Jurkat, Clone E6-1 (cell line): Measurements from ENCODE around the gene ITPRIP.

Experiments used
- DNase-seq: peaks from one replicate; pipeline ENCODE4 v3.0.0-alpha.2; 2011; ENCODE audit warnings: low read depth, low spot score
- H3K4me3 ChIP-seq: 2 replicates; pipeline ENCODE4 v1.5.1; 2011; ENCODE audit warnings: mild to moderate bottlenecking, low read length, control low read depth, moderate library complexity

The ITPRIP gene

DNA sequence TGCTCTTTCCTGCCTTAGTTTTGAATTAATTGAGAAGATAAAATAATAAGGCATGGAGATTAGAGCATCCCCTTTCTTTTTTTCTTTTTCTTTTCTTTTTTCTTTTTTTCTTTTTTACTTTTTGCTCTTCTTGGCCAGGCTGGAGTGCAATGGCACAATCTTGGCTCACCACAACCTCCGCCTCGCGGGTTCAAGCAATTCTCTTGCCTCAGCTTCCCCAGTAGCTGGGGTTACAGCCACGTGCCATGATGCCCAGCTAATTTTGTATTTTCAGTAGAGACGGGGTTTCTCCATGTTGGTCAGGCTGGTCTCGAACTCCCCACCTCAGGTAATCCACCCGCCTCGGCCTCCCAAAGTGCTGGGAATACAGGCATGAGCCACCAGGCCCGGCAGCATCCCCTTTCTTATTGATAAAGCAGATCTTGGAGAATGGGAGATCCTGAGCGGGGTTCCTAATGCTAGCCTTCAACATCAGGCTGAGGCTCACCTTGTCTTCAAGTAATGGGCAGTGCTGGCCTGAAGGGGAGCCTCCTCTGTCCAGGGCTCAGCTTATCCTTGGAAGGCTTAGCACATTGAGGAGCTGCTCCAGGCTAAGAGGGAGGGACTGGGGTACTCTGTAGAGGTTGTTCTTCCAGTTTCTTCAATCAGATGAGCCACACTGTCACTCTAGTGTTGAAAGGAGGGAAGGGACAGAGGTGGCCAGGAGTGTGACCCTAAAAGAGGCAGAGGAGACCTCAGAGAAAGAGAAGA lies 41.4 kb downstream of the ITPRIP start:
- no peak overlapping the region for H3K4me3 ChIP-seq
- DNase-seq, result no peak

DNA sequence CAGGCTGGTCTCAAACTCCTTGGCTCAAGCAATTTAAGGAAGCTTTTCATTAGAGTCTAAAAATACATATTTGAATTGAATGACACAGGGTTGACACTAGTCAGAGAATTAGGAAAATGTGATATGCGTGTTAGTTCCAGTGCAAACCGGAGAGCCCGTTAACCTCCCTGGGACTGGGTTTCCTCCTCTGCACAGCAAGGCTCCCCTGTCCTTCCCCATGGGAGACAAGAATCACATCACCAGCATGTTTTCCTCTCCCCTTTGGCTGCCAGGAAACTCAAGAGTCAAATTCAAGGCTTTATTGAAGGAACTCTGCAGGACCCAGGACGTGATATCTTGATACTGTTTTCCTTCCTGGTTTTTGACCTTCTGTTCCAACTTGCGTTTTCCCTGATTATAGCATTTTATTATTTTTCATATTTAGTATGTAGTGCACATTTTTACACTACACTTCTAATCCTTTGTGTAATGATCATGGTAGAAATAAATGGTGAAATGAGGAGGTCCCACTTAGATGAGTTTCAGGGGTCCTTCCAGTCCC lies 44.4 kb downstream of the ITPRIP start:
- no peak overlapping the region for H3K4me3 ChIP-seq
- DNase-seq, result no peak

GRCh38 chr10:104293011-104293410 lies 45.3 kb downstream of the ITPRIP start:
- H3K4me3 ChIP-seq, result no peak overlapping the region
- DNase-seq, result no peak

DNA sequence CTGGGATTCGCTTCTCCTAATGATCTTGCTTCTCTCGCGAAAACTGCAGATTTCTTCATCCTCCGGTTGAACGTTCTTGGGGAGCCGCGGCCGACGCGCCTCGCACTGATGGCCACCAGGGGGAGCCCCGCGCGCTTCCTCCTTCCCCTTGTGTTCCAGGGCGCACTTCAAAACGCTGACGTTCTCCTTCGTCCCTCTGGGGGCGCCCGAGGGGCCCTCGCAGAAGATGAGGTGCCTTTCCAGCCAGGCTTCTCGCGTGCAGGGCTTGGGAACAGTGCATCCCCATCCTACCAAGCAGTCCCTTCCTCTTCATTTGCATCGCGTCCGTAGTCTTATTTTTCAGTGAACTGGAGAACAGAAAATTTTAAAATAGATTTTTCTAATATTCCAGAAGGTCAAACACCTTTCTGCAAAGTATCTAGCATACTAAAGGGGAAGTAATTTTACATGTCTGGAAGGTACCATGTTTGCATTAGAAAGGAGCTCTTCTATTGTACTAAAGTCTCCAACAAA lies 46.8 kb downstream of the ITPRIP start:
- DNase-seq, result peak; percentile 73
- no peak overlapping the region for H3K4me3 ChIP-seq

DNA sequence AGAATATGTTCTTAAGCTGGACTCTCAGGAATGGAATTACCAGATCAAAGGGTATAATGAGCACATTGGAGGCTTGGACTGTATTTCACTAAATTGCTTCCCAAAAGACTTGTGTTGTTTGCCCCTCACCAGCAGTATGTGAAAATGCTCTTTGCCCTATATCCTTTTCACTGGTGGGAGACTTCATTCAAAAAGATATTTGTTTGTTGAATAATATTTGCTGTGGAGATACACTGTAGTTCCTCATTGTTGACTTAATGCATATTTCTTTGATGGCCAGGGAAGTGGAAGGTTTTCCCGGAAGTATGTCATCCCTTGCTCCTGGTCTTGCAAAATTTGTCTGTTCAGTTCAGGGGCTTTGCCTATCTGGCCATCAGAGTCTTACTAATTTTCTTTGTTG lies 49.9 kb downstream of the ITPRIP start:
- H3K4me3 ChIP-seq, result no peak overlapping the region
- no peak for DNase-seq

GRCh38 chr10:104286939-104287338 lies 51.3 kb downstream of the ITPRIP start:
- DNase-seq, result no peak
- H3K4me3 ChIP-seq, result no peak overlapping the region

DNA sequence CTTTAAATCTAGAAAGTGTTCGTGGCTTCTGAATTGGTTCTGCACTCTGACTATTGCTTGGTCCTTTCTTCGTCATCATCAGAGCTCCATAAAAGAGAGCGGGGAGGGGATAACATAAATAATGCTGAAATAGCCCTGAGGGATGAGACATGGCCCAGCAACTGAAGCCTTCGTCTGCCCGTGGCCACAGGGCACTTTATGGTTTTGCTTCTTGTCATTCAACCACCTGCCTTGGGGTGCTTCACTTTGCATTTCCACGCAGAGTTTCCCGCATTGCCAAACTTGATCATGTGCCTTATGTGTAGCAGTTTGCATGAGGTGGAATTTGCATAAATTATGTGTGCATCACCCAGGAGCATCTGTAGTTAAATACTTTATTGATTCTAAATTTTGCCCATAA lies 53.4 kb downstream of the ITPRIP start:
- DNase-seq, result no peak
- H3K4me3 ChIP-seq, result no peak overlapping the region

DNA sequence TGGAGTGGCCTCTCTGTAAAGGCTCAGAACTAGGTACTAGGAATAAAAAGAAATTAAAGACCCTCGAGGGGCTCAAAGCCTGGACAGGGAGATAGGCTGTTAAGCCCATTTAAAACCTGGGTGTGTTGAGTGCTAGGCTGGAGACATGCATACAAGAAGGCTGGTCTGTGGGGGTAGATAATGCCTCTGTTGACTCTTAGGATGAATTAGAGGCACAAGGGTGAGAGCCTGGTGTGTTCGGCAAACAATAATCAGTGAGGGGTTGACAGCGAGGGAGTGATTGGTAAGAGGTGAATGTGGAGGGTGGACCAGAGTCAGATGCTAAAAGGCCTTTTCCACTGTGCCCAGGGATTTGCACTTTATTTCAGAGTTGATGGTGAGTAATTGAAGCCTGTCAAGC lies 56.6 kb downstream of the ITPRIP start:
- DNase-seq, result no peak
- no peak overlapping the region for H3K4me3 ChIP-seq

DNA sequence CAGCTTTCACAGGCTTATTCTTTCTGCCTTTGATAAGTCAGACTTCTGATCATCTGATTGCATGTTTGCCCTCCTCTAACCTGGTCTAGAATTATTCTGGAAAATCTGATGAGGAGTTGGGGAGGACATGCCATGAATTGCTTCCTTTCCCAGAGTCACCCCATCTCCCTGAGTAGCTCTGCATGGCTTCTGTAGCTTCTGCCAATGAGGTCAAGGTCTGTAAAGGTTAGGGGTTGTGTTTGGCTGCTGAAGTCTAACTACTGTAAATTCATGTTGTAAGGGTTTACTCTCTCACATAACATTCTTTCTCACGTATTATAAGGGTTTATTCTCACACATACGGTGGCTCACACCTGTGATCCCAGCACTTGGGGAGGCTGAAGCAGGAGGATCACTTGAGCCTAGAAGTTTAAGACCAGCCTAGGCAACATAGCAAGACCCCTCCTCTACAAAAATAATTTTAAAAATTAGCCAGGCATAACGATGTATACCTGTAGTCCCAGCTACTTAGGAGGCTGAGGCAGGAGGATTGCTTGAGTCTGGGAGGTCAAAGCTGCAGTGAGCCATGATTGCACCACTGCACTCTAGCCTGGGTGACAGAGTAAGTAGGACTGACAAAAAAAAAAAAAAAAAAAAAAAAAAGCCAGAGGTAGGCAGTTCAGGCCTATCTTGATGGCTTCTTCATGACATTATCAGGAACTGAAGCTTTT lies 58.6 kb downstream of the ITPRIP start:
- no peak for DNase-seq
- no peak overlapping the region for H3K4me3 ChIP-seq

GRCh38 chr10:104277785-104278184 lies 60.5 kb downstream of the ITPRIP start:
- H3K4me3 ChIP-seq, result no peak overlapping the region
- no peak for DNase-seq

DNA sequence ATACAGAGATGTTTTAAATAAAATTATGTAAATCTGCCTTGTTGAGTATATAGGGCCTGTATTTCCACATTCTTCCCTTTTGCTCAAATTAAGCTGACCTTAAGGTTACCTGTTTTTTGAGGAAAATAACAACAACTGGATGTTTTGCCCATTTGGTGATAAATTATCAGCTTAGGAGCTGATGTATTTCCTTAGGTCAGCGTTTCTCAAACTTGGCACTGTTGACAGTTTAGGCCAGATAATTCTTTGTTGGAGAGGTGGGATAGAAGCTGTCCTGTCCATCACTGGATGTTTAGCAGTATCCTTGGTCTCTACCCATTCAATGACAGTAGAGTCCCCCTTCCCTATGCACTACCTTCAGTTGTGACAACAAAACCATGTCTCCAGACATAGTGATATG lies 62.1 kb downstream of the ITPRIP start:
- no peak for DNase-seq
- H3K4me3 ChIP-seq, result no peak overlapping the region

GRCh38 chr10:104274762-104275721 lies 63.2 kb downstream of the ITPRIP start:
- no peak overlapping the region for H3K4me3 ChIP-seq
- DNase-seq, result no peak

DNA sequence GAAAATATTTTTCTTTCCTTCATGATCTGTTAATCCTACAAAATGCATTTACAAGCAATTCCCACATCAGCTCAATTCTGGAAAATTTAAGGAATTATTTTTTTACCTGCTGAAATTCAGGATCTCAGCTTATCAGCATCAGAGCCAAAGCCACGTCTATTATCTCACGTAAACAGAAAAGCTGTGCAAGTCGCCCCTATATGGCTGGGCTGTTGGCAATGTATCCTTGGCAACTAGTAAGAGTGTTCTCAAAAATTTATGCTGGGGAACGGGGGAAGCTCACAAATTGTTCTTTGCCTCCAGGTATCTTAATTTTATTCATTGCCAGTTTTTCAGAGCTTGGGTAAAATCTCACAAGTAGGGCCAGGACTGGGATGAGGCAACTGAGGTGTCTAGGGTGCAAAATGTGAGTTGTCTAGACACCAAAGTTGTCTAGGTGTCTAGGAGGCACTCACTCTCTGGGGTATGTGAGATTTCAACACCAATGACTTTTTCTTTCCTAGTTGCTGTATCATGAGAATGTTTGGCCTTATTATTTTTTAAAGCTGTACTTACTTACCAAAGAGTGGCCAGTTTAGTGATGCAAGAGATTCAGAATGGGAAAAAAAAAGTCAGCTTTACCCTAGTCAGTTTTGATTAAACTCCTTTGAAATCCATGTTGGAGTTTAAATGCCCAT lies 64.2 kb downstream of the ITPRIP start:
- no peak for DNase-seq
- no peak overlapping the region for H3K4me3 ChIP-seq

- no peak for DNase-seq
- no peak overlapping the region for H3K4me3 ChIP-seq
Observed at GRCh38 chr10:104273286-104273685, 65.0 kb downstream of the ITPRIP start.

GRCh38 chr10:104268713-104269645 lies 69.3 kb downstream of the ITPRIP start, which contains the start of gene GSTO2:
TSS of gene GSTO2 (plus strand) at chr10:104269184. CDS start at chr10:104274916, 5,732 bp downstream.
- H3K4me3 ChIP-seq, result peak within 1 kb of the TSS; percentile 86
- DNase-seq, result peak; percentile 98

DNA sequence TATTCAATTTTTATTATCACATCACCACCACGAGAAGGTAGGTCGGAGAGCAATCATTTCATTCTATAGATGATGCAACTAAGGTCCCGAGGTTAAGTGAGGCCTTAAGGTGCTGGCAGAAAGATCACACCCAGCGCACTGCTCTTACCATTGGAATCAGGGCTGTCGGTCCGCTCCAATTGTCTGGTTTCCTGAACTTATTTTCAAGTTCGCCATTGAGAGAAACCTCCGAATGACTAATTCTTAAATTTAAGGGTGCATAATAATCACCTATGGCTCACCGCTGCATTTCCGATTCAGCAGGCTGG lies 69.9 kb downstream of the ITPRIP start:
- no peak for DNase-seq

DNA sequence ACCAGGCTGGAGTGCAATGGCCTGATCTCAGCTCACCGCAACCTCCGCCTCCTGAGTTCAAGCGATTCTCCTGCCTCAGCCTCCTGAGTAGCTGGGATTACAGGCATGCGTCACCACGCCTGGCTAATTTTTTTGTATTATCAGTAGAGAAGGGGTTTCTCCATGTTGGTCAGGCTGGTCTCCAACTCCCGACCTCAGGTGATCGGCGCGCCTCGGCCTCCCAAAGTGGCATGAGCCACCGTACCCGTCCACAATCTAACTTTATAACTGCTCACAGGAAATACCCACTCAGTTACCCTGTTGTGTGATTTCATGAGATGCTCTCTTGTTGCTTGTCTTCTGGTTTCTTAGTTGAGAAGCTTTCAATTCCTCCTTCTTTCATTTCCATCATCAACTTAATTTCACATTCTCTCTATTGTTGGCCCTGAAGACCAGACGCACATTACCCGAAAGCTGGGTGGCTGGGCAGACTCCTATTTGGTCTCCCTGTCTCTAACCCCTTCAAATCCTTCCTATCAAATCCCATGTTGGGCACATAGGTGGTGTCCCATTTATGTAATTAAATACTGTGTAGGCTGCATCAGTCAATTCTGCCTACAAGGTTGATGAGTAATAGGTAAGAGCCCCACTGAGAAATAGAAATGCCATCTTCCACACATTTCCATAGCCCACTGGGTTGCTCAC lies 70.4 kb downstream of the ITPRIP start:
- no peak for DNase-seq
- H3K4me3 ChIP-seq, result peak overlapping the region; percentile 86

More for the DNA sequence above, 69.9 kb downstream of the ITPRIP start:
- peak overlapping the region; percentile 86 for H3K4me3 ChIP-seq
